Tibial nerve (tissue), 4 donors: Measurements from ENCODE around the gene RNF157. TPM values are rescaled to one million over a fixed set of nuclear protein-coding genes. Genes with fewer than 3 reads are reported as not detected.

Experiments
- DNase-seq, 2 donors: peaks; one replicate each; pipeline ENCODE4 v3.0.0-alpha.2; 2019; ENCODE audit warnings: low spot score in 2 of 2
- H3K27ac ChIP-seq, 4 donors: fragments of 200-600 bp; sonication (generic) in 3 of 4; one replicate each; pipeline ENCODE4 v1.5.1; 2017 to 2019; ENCODE audit warnings: mild to moderate bottlenecking in 1 of 4
- H3K27me3 ChIP-seq, 2 donors: fragments of 200-600 bp; sonication (generic) in 1 of 2; one replicate each; pipeline versions ENCODE4 v1.5.1 to v1.6.0; 2017 to 2019
- H3K36me3 ChIP-seq, 3 donors: fragments of 200-600 bp; sonication (generic); one replicate each; pipeline ENCODE4 v1.5.1; 2018 to 2019
- H3K4me1 ChIP-seq, 4 donors: fragments of 200-600 bp; sonication (generic) in 3 of 4; one replicate each; pipeline ENCODE4 v1.5.1; 2017 to 2019
- H3K4me3 ChIP-seq, 4 donors: fragments of 200-600 bp; sonication (generic) in 3 of 4; one replicate each; pipeline ENCODE4 v1.5.1; 2017 to 2019; ENCODE audit warnings: mild to moderate bottlenecking in 1 of 4, moderate library complexity in 1 of 4
- H3K9me3 ChIP-seq, 4 donors: fragments of 200-600 bp; sonication (generic) in 3 of 4; one replicate each; pipeline ENCODE4 v1.5.1; 2017 to 2019
- EP300 ChIP-seq, 2 donors: sonication (generic); formaldehyde crosslinking; IDR thresholded peaks; one replicate each; pipeline ENCODE4 v1.6.1; 2017; ENCODE audit warnings: antibody characterized with exemption in 2 of 2, mild to moderate bottlenecking in 1 of 2
- POLR2A ChIP-seq, 2 donors: fragments of 450-650 bp; IDR thresholded peaks; one replicate each; pipeline ENCODE4 v1.6.1; 2017; ENCODE audit warnings: antibody characterized with exemption in 2 of 2, mild to moderate bottlenecking in 2 of 2, moderate library complexity in 2 of 2
- WGBS, 2 donors: methylation state at CpG; one replicate each; pipeline ENCODE4 v1.1.5; 2018; 5-methylcytosine and 5-hydroxymethylcytosine counted together
- total RNA-seq, 4 donors: library from RNA; depleted of rRNA; stranded (reverse); fragments of >200 nt; gene quantifications; one replicate each; pipeline ENCODE4 v1.1.0, GENCODE V29; 2016
- TF ChIP-seq, protein P1 (sequence below), 5 experiments: fragments of 200-600 bp in 3 of 5; fragments of 450-650 bp in 2 of 5; sonication (generic) in 3 of 5; IDR thresholded peaks; one replicate each; pipeline ENCODE4 v1.5.1; 2016 to 2019; ENCODE audit warnings: antibody characterized with exemption in 5 of 5, mild to moderate bottlenecking in 3 of 5, moderate library complexity in 2 of 5

RNF157 gene
- total RNA-seq, 4 donors from 2014 or later: 11.1 to 18.9 (median 15.2) TPM

DNA sequence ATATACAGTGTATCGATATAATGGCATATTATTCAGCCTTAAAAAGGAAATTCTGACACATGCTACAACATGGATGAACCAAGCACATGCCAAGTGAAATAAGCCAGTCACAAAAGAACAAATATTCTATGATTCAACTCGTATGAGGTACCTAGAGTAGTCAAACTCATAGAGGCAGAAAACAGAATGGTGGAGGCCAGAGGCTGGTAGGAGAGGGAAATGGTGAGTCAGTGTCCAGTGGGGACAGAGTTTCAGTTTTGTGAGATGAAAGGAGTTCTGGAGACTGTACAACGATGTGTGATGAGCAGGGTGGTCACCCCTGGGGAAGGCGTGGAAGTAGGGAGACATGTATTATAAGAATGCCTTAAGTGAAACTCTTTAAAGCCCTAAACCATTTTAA, 39.9 kb downstream of the RNF157 start:
- WGBS, 2 donors: 83 to 91% methylated on average over 4 of the region's 4 CpGs
- Histone ChIP-seq H3K4me3 (no peak overlapping the region), H3K27me3 (no peaks in the 10 kb centered on the region), H3K36me3 (no peaks in the 10 kb centered on the region), H3K9me3 (no peaks in the 10 kb centered on the region), H3K27ac (no peak overlapping the region), H3K4me1 (peaks cover 0 to 17% (median 0%) of the 10 kb centered on the region in 4 donors)
- DNase-seq: no peak
- no peak for TF ChIP-seq EP300 (IDR thresholded peaks at IDR 0.05)

DNA sequence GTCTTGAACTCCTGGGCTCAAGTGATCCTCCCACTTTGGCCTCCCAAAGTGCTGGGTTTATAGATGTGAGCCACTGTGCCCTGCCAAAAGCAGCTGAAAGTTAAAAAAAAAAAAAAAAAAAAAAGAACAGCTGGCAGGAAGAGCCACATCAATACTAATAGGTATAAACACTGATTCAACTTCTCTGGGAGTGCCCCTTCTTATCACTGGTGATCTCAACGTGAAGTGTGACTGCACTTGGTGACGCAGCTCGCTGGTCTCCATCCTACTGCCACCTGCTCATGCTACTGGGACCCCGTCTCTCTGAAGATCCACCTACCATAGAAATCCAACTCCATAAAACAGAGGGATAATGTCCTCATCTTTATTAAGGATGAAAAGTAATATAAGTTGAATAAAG, 40.8 kb downstream of the RNF157 start:
- Histone ChIP-seq H3K4me1 (peaks cover 0 to 17% (median 0%) of the 10 kb centered on the region in 4 donors), H3K36me3 (no peaks in the 10 kb centered on the region), H3K27me3 (no peaks in the 10 kb centered on the region), H3K9me3 (no peaks in the 10 kb centered on the region), H3K4me3 (no peak overlapping the region), H3K27ac (no peak overlapping the region)
- DNase-seq: no peak
- 89 to 95% methylated on average over 4 of the region's 4 CpGs for WGBS, 2 donors
- TF ChIP-seq EP300 (IDR thresholded peaks at IDR 0.05) (no peak), POLR2A (IDR thresholded peaks at IDR 0.05) (no peak)
- TF ChIP-seq, protein P1, sequence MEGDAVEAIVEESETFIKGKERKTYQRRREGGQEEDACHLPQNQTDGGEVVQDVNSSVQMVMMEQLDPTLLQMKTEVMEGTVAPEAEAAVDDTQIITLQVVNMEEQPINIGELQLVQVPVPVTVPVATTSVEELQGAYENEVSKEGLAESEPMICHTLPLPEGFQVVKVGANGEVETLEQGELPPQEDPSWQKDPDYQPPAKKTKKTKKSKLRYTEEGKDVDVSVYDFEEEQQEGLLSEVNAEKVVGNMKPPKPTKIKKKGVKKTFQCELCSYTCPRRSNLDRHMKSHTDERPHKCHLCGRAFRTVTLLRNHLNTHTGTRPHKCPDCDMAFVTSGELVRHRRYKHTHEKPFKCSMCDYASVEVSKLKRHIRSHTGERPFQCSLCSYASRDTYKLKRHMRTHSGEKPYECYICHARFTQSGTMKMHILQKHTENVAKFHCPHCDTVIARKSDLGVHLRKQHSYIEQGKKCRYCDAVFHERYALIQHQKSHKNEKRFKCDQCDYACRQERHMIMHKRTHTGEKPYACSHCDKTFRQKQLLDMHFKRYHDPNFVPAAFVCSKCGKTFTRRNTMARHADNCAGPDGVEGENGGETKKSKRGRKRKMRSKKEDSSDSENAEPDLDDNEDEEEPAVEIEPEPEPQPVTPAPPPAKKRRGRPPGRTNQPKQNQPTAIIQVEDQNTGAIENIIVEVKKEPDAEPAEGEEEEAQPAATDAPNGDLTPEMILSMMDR (IDR thresholded peaks at IDR 0.05): no peak

DNA sequence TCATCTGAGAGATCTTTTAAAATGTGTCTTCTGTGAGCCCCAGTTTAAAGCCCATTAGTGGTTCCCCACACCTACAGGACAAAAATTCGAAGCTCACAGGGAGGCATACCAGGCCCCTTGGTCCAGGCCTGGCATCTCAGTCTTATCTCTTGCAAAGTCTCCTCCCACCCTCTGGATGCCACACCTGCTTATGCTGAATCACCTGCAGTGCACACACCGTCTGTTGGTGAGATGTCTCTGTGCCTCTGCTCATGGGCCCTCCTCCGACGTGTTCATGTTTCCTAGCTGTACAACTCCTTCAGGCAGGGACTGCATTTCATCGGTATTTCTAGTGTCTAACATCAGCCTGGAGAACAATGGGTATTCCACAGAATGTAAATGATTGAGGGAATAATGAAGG, 41.6 kb downstream of the RNF157 start:
- Histone ChIP-seq H3K36me3 (no peaks in the 10 kb centered on the region), H3K27me3 (no peaks in the 10 kb centered on the region), H3K9me3 (no peaks in the 10 kb centered on the region), H3K4me3 (no peak overlapping the region), H3K4me1 (peaks cover 0 to 17% (median 0%) of the 10 kb centered on the region in 4 donors), H3K27ac (no peak overlapping the region)
- DNase-seq: no peak
- WGBS, 2 donors: 92 to 95% methylated on average over 5 of the region's 5 CpGs
- TF ChIP-seq, protein P1 (IDR thresholded peaks at IDR 0.05): no peak
- no peak for TF ChIP-seq POLR2A (IDR thresholded peaks at IDR 0.05)
- TF ChIP-seq EP300 (IDR thresholded peaks at IDR 0.05): no peak

DNA sequence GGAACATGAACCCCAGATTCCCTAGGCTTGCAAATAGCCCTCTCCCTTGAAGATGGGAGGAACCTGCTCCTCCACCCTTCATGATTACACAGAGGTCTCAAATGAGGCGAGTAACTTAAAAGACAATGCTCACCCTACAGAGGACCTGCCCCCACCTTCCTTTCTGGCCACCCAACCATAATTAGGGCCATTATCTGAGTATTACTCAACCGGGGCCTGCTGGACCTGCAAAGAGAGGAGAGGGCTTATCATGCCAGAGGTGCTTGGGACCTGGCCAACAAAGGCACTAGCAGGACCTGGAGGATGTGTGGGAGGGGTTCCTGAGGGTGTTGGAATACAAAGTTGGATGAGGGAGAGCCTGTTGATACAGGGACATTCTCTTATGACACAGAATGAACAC, 42.4 kb downstream of the RNF157 start:
- DNase-seq: no peak
- H3K4me1 ChIP-seq: peaks cover 0 to 17% (median 0%) of the 10 kb centered on the region in 4 donors
- H3K36me3 ChIP-seq: no peaks in the 10 kb centered on the region
- 73 to 75% methylated on average over 2 of the region's 2 CpGs for WGBS, 2 donors
- H3K27ac ChIP-seq: no peak overlapping the region
- H3K9me3 ChIP-seq: no peaks in the 10 kb centered on the region
- H3K4me3 ChIP-seq: no peak overlapping the region
- TF ChIP-seq, protein P1 (IDR thresholded peaks at IDR 0.05): no peak
- TF ChIP-seq POLR2A (IDR thresholded peaks at IDR 0.05) (no peak), EP300 (IDR thresholded peaks at IDR 0.05) (no peak)
- no peaks in the 10 kb centered on the region for H3K27me3 ChIP-seq

DNA sequence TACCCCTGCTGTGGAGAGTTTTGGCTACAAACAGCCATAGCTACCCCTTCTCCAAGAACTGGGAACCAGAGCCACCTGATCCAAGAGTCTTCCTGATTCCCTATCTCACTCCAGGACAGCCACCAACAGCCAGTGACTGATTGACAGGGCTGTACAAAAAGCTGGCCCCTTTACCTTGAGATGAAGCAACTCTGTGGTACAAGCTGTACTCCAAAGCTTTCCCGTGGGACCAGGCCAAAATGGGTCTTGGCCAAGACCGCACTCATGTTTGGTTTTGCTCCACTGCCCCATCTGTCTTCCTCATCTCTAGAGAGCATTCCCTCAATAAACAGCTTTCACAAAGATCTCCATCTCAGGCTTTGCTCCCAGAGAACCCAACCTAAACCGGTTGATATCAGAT, 43.6 kb downstream of the RNF157 start:
- TF ChIP-seq EP300 (IDR thresholded peaks at IDR 0.05) (peak in 1 of 2 donors; percentile 84), POLR2A (IDR thresholded peaks at IDR 0.05) (no peak)
- TF ChIP-seq, protein P1 (IDR thresholded peaks at IDR 0.05): no peak
- H3K27me3 ChIP-seq: no peaks in the 10 kb centered on the region

More for the DNA sequence above, 43.6 kb downstream of the RNF157 start:
- no peak overlapping the region for H3K4me3 ChIP-seq
- peak; percentile 59 to 81 for DNase-seq
- H3K4me1 ChIP-seq: peaks cover 0 to 17% (median 3%) of the 10 kb centered on the region in 4 donors
- H3K36me3 ChIP-seq: no peaks in the 10 kb centered on the region
- H3K27ac ChIP-seq: peak overlapping the region in 1 of 4 donors; percentile 33
- H3K9me3 ChIP-seq: no peaks in the 10 kb centered on the region
- WGBS, 2 donors: 80 to 82% methylated on average over 3 of the region's 3 CpGs
